ENCODE data around the gene METTL14. TPM values are rescaled to one million over a fixed set of nuclear protein-coding genes. Genes with fewer than 3 reads are reported as not detected.
A peak's percentile ranks its signal among the peaks of the same experiment; 100 is the strongest.

The METTL14 gene
- total RNA-seq, 1 experiment from 2014 or later, result 51.1 TPM

GRCh38 chr4:118739022-118739713, 54.0 kb downstream of the METTL14 start (continued):
- no peak for TF ChIP-seq CTCF (IDR thresholded peaks at IDR 0.05)

GRCh38 chr4:118740869-118741268, 55.7 kb downstream of the METTL14 start:
- TF ChIP-seq EMX1 (CRISPR knock-in tag; IDR thresholded peaks at IDR 0.05) (no peak), AR (CRISPR knock-in tag; IDR thresholded peaks at IDR 0.05) (no peak), PRDM15 (CRISPR knock-in tag; IDR thresholded peaks at IDR 0.05) (no peak), CTCF (IDR thresholded peaks at IDR 0.05) (peak; percentile 17; the same call in 1 of the 2 replicates), CREM (CRISPR knock-in tag; IDR thresholded peaks at IDR 0.05) (no peak), JAZF1 (CRISPR knock-in tag; IDR thresholded peaks at IDR 0.05) (no peak)
- CTCF ChIA-PET, result interaction anchor here (1.2 to 1.5 kb wide), 2 partner anchors 228 to 317 kb away, joined by 3 to 10 read pairs; no protein-coding TSS in a partner anchor

GRCh38 chr4:118741301-118741855, 56.2 kb downstream of the METTL14 start:
- ATAC-seq (no peak), DNase-seq (ENCODE audit: low spot score) (no peak)
- H3K27me3 Mint-ChIP-seq (ENCODE audit: low read depth), result no peaks in the 10 kb centered on the region
- H3K36me3 Mint-ChIP-seq, result peaks cover 58% of the 10 kb centered on the region
- no peak overlapping the region for H3K27ac Mint-ChIP-seq
- H3K4me3 Mint-ChIP-seq, result no peak overlapping the region
- POLR2A ChIA-PET, result no interaction called here
- CTCF ChIA-PET, result interaction anchor here (0.7 to 1.5 kb wide), 3 partner anchors 34 to 318 kb away, joined by 3 to 10 read pairs (median 3); no protein-coding TSS in a partner anchor
- TF ChIP-seq ZNF281 (CRISPR knock-in tag; IDR thresholded peaks at IDR 0.05) (no peak), NR2C2 (CRISPR knock-in tag; IDR thresholded peaks at IDR 0.05) (no peak), CTCF (IDR thresholded peaks at IDR 0.05) (0 out of 2 replicates have a peak, but pooled peaks have one; percentile 4), FOXK1 (CRISPR knock-in tag; IDR thresholded peaks at IDR 0.05) (no peak), ATF6 (CRISPR knock-in tag; IDR thresholded peaks at IDR 0.05) (no peak)
- peaks cover 9% of the 10 kb centered on the region for H3K4me1 Mint-ChIP-seq
- H3K9me3 Mint-ChIP-seq, result no peaks in the 10 kb centered on the region

More at GRCh38 chr4:118740869-118741268, 55.7 kb downstream of the METTL14 start:
- Mint-ChIP-seq H3K4me3 (no peak overlapping the region), H3K4me1 (peaks cover 8% of the 10 kb centered on the region), H3K9me3 (no peaks in the 10 kb centered on the region), H3K27me3 (ENCODE audit: low read depth) (no peaks in the 10 kb centered on the region), H3K27ac (no peak overlapping the region), H3K36me3 (peaks cover 61% of the 10 kb centered on the region)
- POLR2A ChIA-PET, result no interaction called here
- no peak for ATAC-seq
- DNase-seq (ENCODE audit: low spot score), result no peak

Data from WTC11 (cell line).